Osteocyte (in vitro differentiated cells): Measurements from ENCODE around the gene IPCEF1. TPM values are rescaled to one million over a fixed set of nuclear protein-coding genes. Genes with fewer than 3 reads are reported as not detected.

Experiments
- DNase-seq: peaks from one replicate; pipeline ENCODE4 v3.0.0; 2021; ENCODE audit warnings: mixed read lengths; ENCODE audit not compliant: unreplicated experiment; ENCODE audit errors: extremely low spot score
- H3K27ac Mint-ChIP-seq: one replicate; pipeline ENCODE4 v1.8.0; 2021; ENCODE audit warnings: mild to moderate bottlenecking, mixed read lengths; ENCODE audit not compliant: unreplicated experiment
- H3K27me3 Mint-ChIP-seq: one replicate; pipeline ENCODE4 v1.8.0; 2021; ENCODE audit warnings: mixed read lengths; ENCODE audit not compliant: unreplicated experiment
- H3K36me3 Mint-ChIP-seq: one replicate; pipeline ENCODE4 v1.8.0; 2021; ENCODE audit warnings: mixed read lengths; ENCODE audit not compliant: unreplicated experiment
- H3K4me1 Mint-ChIP-seq: one replicate; pipeline ENCODE4 v1.8.0; 2021; ENCODE audit warnings: mixed read lengths; ENCODE audit not compliant: unreplicated experiment
- H3K4me3 Mint-ChIP-seq: one replicate; pipeline ENCODE4 v1.8.0; 2021; ENCODE audit warnings: mild to moderate bottlenecking, moderate library complexity, mixed read lengths; ENCODE audit not compliant: unreplicated experiment
- H3K9me3 Mint-ChIP-seq: one replicate; pipeline ENCODE4 v1.8.0; 2021; ENCODE audit warnings: mixed read lengths; ENCODE audit not compliant: unreplicated experiment
- CTCF ChIP-seq: fragments of 200-600 bp; sonication (generic); IDR thresholded peaks from 2 replicates; pipeline ENCODE4 v1.5.0; 2021; ENCODE audit warnings: antibody characterized with exemption, mild to moderate bottlenecking, moderate library complexity
- total RNA-seq: library from RNA; stranded (reverse); gene quantifications from 2 replicates; pipeline ENCODE4 v1.2.1, GENCODE V29; 2021

IPCEF1 gene
- total RNA-seq, 1 donor from 2014 or later = 0.46 TPM

- no peaks in the 10 kb centered on the region for H3K36me3 Mint-ChIP-seq
- no peak overlapping the region for H3K27ac Mint-ChIP-seq
- peaks cover 36% of the 10 kb centered on the region for H3K27me3 Mint-ChIP-seq
- no peak overlapping the region for H3K4me3 Mint-ChIP-seq
- H3K4me1 Mint-ChIP-seq = peaks cover 5% of the 10 kb centered on the region
- DNase-seq = no peak
- H3K9me3 Mint-ChIP-seq = peaks cover 7% of the 10 kb centered on the region
- TF ChIP-seq CTCF = no peak
Measured at GRCh38 chr6:154122195-154122925, 234.2 kb downstream of the IPCEF1 start.

GRCh38 chr6:154117485-154117884 lies 239.1 kb downstream of the IPCEF1 start:
- H3K27ac Mint-ChIP-seq = no peak overlapping the region
- H3K36me3 Mint-ChIP-seq = no peaks in the 10 kb centered on the region
- H3K4me3 Mint-ChIP-seq = no peak overlapping the region
- TF ChIP-seq CTCF = no peak
- H3K9me3 Mint-ChIP-seq = peaks cover 7% of the 10 kb centered on the region
- H3K27me3 Mint-ChIP-seq = peaks cover 21% of the 10 kb centered on the region
- no peaks in the 10 kb centered on the region for H3K4me1 Mint-ChIP-seq
- no peak for DNase-seq

- no peak for DNase-seq
Measured at GRCh38 chr6:154113392-154113791, 243.2 kb downstream of the IPCEF1 start.

GRCh38 chr6:154112181-154112809 lies 244.3 kb downstream of the IPCEF1 start:
- Mint-ChIP-seq H3K27me3 (no peaks in the 10 kb centered on the region), H3K27ac (no peak overlapping the region), H3K4me3 (no peak overlapping the region), H3K9me3 (peaks cover 9% of the 10 kb centered on the region), H3K4me1 (no peaks in the 10 kb centered on the region), H3K36me3 (no peaks in the 10 kb centered on the region)
- TF ChIP-seq CTCF = no peak
- no peak for DNase-seq

More at GRCh38 chr6:154113392-154113791, 243.2 kb downstream of the IPCEF1 start:
- no peaks in the 10 kb centered on the region for H3K27me3 Mint-ChIP-seq
- H3K4me3 Mint-ChIP-seq = no peak overlapping the region
- no peak for TF ChIP-seq CTCF
- no peak overlapping the region for H3K27ac Mint-ChIP-seq
- no peaks in the 10 kb centered on the region for H3K36me3 Mint-ChIP-seq
- no peaks in the 10 kb centered on the region for H3K4me1 Mint-ChIP-seq
- peaks cover 9% of the 10 kb centered on the region for H3K9me3 Mint-ChIP-seq

- Mint-ChIP-seq H3K36me3 (no peaks in the 10 kb centered on the region), H3K9me3 (peaks cover 5% of the 10 kb centered on the region), H3K4me1 (no peaks in the 10 kb centered on the region), H3K27ac (no peak overlapping the region), H3K4me3 (no peak overlapping the region), H3K27me3 (peaks cover 2% of the 10 kb centered on the region)
- no peak for TF ChIP-seq CTCF
- no peak for DNase-seq
Measured at GRCh38 chr6:154111025-154111424, 245.6 kb downstream of the IPCEF1 start.
